NCI-H1694 treated with DMSO at 0.1 percent for 48 hours (cell line): Measurements from ENCODE around the gene IP6K3.

Source experiments
- DNase-seq: peaks from one replicate; lab custom pipeline; 2025; lab: John Stamatoyannopoulos, UW

Gene IP6K3

DNA sequence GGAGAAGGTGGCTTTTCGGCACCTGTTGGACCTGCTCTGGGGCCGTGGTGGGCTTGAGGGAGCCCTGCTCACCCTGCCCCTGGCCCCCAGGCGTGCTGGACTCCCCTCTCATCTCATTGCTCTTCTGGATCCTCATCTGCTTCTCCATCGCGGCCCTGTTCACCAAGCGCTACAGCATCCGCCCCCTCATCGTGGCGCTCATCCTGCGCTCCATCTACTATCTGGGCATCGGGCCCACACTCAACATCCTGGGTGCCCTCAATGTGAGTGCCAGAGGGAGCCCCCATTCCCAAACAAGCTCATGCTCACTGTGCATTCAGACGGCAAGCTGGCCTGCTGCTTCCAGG, 57.6 kb downstream of the IP6K3 start:
- no peak for DNase-seq

DNA sequence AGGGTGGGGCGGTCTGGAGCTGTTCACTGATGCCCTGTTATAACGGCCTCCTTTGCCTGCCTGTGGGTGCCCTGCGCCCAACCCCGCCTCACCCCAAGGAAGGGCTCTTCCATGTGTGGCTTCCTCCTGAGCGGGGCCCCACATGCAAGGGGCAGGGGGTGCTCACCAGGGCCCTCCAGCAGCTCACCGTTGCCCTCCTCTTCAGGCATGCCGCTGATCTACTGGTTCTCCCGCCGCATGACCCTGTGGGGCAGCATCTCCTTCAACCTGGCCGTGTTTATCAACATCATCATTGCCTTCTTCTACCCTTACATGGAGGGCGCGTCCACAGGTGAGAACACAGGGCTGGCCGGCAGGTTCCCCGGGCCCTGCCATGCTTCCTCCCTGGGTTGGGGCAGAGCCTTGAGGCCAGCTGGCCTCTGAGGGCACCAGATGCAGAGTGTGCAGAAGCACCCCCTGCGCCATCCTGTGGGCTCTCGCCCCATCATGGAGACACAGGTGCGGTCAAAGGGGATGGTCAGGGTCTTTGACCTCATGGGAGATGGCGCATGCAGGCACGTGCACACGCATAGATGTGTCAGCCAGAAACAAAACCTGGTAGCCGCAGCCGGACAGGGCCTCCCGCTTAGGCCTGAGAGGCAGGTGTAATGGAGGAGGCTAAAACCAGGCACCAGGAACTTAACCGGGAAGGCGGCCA, 58.1 kb downstream of the IP6K3 start:
- DNase-seq = no peak

- DNase-seq = no peak
Measured at GRCh38 chr6:33688006-33688405, 58.7 kb downstream of the IP6K3 start.

GRCh38 chr6:33686981-33687975, 59.4 kb downstream of the IP6K3 start:
- no peak for DNase-seq

DNA sequence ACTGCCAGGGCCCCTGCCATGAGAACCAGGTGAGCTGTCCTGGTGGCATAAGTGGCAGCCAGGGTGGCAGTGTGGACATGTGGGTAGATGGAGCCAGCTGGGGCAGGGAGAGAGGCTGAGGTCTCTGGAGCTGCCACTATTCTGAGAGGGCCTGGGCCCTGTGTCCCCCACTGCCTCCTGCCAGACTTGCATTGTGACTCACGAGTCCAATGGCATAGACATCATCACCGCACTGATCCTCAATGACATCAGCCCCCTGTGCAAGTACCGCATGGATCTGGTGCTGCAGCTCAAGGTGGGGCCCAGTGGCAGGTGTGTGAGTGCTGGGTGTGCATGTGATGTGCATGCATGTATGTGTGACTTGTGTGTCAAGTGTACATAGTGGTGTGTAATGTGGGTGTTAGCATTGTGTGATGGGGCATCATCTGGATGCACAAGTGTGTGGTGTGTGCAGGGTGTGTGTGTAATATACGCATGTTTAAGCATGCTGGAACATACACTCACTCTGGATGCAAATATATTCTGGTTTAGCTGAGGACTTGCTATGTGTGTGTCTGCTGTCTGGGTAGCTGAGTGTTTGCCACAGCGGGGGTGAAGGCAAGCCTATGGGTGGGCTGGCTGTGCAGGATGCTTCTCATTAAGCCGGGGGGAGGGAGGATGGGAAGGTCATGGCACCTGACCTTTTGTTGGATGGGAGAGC, 60.3 kb downstream of the IP6K3 start:
- DNase-seq = no peak

- no peak for DNase-seq
Measured at GRCh38 chr6:33685411-33686224, 61.1 kb downstream of the IP6K3 start.

GRCh38 chr6:33684983-33685382, 61.7 kb downstream of the IP6K3 start:
- DNase-seq = no peak

GRCh38 chr6:33684428-33684896, 62.2 kb downstream of the IP6K3 start:
- DNase-seq = no peak

DNA sequence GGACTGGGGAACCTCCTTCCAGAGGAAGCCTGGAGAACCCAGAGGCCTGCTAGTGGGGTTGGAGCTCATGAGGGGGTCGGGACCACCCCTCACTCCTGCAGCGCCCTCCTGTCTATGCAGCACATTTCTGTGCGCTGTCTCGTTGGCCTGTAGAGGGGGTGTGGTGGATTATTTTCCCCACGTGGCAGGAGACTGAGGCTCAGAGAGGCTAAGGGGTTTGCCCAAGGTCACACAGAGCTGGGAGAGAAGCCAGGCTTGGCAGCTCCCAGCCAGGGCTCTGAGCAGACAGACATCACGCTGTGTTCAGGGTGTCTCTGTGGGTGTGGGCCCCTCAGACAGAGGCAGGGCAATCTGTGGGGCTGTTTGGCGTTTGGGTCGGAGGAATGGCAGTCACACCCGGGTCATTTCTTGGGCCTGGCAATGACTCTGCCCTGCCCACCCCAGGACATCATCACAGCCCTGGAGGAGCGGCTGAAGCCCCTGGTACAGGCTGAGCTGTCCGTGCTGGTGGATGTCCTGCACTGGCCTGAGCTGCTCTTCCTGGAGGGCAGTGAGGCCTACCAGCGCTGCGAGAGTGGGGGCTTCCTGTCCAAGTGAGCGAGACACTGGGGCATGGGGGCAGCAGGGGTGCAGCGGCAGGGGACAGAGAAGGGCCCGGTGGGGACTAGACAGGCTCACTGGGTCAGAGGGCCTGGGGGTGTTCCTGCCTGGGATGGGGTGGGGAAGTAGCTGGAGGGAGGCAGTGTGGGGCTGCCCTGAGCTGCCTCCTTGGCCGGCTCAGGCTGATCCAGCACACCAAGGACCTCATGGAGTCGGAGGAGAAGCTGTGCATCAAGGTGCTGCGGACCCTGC, 62.9 kb downstream of the IP6K3 start:
- no peak for DNase-seq

- no peak for DNase-seq
Measured at GRCh38 chr6:33683051-33683571, 63.6 kb downstream of the IP6K3 start.

DNA sequence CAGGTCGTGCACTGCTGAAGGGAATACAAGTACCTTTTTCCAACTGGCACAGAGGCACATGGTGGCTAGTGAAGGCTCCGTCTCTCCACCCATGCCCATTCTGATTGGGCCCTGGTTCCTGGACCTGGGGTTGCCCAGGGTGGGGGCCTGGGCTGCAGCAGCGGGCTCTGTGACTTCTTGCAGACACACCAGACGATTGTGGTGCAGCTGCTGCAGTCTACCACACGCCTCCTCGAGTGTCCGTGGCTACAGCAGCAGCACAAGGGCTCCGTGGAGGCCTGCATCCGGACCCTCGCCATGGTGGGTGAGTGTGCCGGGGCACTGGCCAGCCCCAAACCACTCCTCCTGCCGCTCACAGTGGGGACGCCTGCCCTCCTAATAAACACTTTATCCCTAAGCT, 64.4 kb downstream of the IP6K3 start:
- DNase-seq = no peak

GRCh38 chr6:33679761-33680160, 66.9 kb downstream of the IP6K3 start:
- no peak for DNase-seq

DNA sequence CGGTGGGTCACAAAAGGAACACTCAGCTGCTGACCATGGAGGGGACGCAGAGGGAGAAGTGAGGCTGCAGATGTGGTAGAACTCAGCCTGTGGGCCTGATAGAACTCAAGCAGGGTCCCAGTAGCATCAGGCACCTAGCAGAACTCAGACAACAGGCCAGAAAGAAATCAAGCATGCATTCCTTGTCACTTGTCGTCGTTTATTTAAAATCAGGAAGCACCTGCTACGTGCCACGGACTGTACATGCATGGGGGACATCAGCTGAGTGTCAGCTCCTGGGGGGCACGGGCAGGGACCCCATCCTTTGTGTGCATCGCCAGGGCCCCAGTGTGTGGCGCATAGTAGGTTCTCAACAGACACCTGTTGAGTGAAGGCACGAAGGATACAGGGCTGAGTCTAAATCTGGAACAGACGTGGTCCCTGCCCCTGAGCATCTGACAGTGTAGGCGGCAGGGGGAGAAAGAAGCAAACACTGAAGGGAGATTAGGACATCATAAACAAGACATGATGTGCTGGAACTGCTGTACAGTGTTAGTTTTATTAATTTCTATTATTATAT, 67.7 kb downstream of the IP6K3 start:
- DNase-seq = no peak

DNA sequence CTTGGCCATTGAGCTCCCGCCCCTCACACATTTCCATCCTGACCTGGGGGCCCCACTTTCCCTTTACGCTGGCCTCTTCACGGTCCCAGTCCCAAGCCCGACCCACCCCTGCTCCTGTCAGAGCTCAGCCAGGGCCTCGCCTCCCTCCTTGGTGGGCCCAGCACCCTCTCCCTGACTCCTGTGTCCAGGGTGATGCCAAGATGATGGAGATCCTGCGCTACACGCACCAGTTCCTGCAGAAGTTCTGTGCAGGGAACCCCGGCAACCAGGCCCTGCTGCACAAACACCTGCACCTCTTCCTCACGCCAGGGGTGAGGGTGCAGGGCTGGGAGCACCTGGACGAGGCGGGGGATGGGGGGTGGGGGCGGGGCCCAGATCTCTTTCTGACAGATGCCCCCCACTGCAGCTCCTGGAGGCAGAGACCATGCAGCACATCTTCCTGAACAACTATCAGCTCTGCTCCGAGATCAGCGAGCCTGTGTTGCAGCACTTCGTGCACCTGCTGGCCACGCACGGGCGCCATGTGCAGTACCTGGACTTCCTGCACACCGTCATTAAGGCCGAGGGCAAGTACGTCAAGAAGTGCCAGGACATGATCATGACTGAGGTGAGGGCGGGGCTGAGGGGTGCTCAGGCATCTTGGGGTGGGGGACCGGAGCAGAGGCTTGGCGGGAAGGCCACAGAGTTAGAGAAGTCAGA, 68.3 kb downstream of the IP6K3 start:
- DNase-seq = no peak

- no peak for DNase-seq
Measured at GRCh38 chr6:33677689-33678088, 69.0 kb downstream of the IP6K3 start.

GRCh38 chr6:33677143-33677660, 69.5 kb downstream of the IP6K3 start:
- no peak for DNase-seq

- DNase-seq = no peak
Measured at GRCh38 chr6:33676416-33677142, 70.1 kb downstream of the IP6K3 start.

GRCh38 chr6:33675968-33676367, 70.7 kb downstream of the IP6K3 start:
- no peak for DNase-seq

GRCh38 chr6:33673851-33674250, 72.9 kb downstream of the IP6K3 start:
- DNase-seq = peak; percentile 25
